NB4 (cell line): Measurements from ENCODE around the gene AGPS.

Experiments
- MYC ChIP-seq: IDR thresholded peaks from 2 replicates; pipeline ENCODE4 v1.6.1; 2011; ENCODE audit warnings: low read depth, low read length
- POLR2A ChIP-seq: IDR thresholded peaks from 2 replicates; pipeline ENCODE4 v1.6.1; 2011; ENCODE audit warnings: mild to moderate bottlenecking; ENCODE audit not compliant: insufficient read length; ENCODE audit errors: extremely low read depth
- TF ChIP-seq, protein P1 (sequence below): IDR thresholded peaks from one replicate; pipeline ENCODE4 v1.5.1; 2012; ENCODE audit warnings: low read depth, low read length
- TF ChIP-seq, protein P2 (sequence below): IDR thresholded peaks from 2 replicates; pipeline ENCODE4 v1.6.1; 2011; ENCODE audit warnings: low read depth, low read length

DNA sequence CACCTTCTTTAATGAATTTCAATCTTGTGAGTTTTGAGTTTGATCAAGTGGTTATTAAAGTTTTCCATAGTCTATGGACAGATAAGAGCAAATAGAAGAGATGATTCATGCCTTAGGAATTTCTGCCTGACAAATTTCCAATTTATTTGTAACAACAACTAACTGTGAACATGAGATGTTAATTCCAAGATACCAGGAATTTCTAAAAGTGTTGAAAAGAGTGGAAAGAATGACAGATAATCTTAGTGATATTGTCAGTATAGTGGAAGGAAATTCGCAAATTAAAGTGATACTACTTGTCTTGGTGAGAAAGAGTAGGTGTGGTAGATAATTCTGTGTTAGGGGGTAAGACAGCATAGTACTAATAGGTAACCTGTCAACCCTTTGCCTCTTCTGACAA, 82.4 kb downstream of the AGPS start:
- TF ChIP-seq, protein P1, sequence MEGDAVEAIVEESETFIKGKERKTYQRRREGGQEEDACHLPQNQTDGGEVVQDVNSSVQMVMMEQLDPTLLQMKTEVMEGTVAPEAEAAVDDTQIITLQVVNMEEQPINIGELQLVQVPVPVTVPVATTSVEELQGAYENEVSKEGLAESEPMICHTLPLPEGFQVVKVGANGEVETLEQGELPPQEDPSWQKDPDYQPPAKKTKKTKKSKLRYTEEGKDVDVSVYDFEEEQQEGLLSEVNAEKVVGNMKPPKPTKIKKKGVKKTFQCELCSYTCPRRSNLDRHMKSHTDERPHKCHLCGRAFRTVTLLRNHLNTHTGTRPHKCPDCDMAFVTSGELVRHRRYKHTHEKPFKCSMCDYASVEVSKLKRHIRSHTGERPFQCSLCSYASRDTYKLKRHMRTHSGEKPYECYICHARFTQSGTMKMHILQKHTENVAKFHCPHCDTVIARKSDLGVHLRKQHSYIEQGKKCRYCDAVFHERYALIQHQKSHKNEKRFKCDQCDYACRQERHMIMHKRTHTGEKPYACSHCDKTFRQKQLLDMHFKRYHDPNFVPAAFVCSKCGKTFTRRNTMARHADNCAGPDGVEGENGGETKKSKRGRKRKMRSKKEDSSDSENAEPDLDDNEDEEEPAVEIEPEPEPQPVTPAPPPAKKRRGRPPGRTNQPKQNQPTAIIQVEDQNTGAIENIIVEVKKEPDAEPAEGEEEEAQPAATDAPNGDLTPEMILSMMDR, result no peak
- TF ChIP-seq POLR2A (no peak), MYC (no peak)
- TF ChIP-seq, protein P2, sequence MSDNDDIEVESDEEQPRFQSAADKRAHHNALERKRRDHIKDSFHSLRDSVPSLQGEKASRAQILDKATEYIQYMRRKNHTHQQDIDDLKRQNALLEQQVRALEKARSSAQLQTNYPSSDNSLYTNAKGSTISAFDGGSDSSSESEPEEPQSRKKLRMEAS, result no peak
